Hepatocyte (in vitro differentiated cells): Measurements from ENCODE around the gene EFL1. TPM values are rescaled to one million over a fixed set of nuclear protein-coding genes. Genes with fewer than 3 reads are reported as not detected.
"Not testable (repeated sequence)": the region's sequence is repeated elsewhere in the genome, so short reads cannot be mapped to it uniquely, and the experiment has no call there.

Experiments
- DNase-seq: peaks from one replicate; pipeline ENCODE4 v3.0.0-alpha.2; 2016; ENCODE audit warnings: low spot score
- H2AFZ ChIP-seq: fragments of 200-600 bp; sonication (generic); 2 replicates; pipeline ENCODE4 v1.6.0; 2016; ENCODE audit warnings: antibody characterized with exemption, mild to moderate bottlenecking
- H3K27ac ChIP-seq: fragments of 200-600 bp; sonication (generic); 2 replicates; pipeline ENCODE4 v1.5.1; 2016; ENCODE audit warnings: mild to moderate bottlenecking
- H3K27me3 ChIP-seq: fragments of 200-600 bp; sonication (generic); 2 replicates; pipeline ENCODE4 v1.6.1; 2016
- H3K36me3 ChIP-seq: fragments of 200-600 bp; sonication (generic); replicated peaks from 2 replicates; pipeline ENCODE4 v1.5.1; 2016; ENCODE audit warnings: low read depth; ENCODE audit not compliant: insufficient read depth
- H3K4me1 ChIP-seq: fragments of 200-600 bp; sonication (generic); 2 replicates; pipeline ENCODE4 v1.5.1; 2016; ENCODE audit warnings: mild to moderate bottlenecking, moderate library complexity; ENCODE audit not compliant: insufficient read depth
- H3K4me2 ChIP-seq: fragments of 200-600 bp; sonication (generic); 2 replicates; pipeline ENCODE4 v1.6.0; 2016
- H3K4me3 ChIP-seq: fragments of 200-600 bp; sonication (generic); 2 replicates; pipeline ENCODE4 v1.5.1; 2016; ENCODE audit warnings: mild to moderate bottlenecking
- H3K79me2 ChIP-seq: fragments of 200-600 bp; sonication (generic); 2 replicates; pipeline ENCODE4 v1.6.0; 2017; ENCODE audit warnings: mild to moderate bottlenecking
- H3K9me2 ChIP-seq: fragments of 200-600 bp; sonication (generic); replicated peaks from 2 replicates; pipeline ENCODE4 v1.6.0; 2017; ENCODE audit warnings: mild to moderate bottlenecking; ENCODE audit not compliant: insufficient read depth
- H3K9me3 ChIP-seq: fragments of 200-600 bp; sonication (generic); 2 replicates; pipeline ENCODE4 v1.5.1; 2016; ENCODE audit warnings: low read depth, mild to moderate bottlenecking
- H4K20me1 ChIP-seq: fragments of 200-600 bp; sonication (generic); 2 replicates; pipeline ENCODE4 v1.6.0; 2016; ENCODE audit warnings: mild to moderate bottlenecking; ENCODE audit not compliant: insufficient read depth, poor library complexity, severe bottlenecking
- CTCF ChIP-seq: fragments of 200-600 bp; sonication (generic); IDR thresholded peaks from 2 replicates; pipeline ENCODE4 v1.5.1; 2016; ENCODE audit warnings: antibody characterized with exemption, mild to moderate bottlenecking; ENCODE audit not compliant: poor library complexity
- EZH2 ChIP-seq: fragments of 200-600 bp; sonication (generic); IDR thresholded peaks from 2 replicates; pipeline ENCODE4 v1.6.1; 2016; ENCODE audit warnings: antibody characterized with exemption, mild to moderate bottlenecking, borderline replicate concordance
- EZH2phosphoT487 ChIP-seq: fragments of 200-600 bp; sonication (generic); IDR thresholded peaks from one replicate; pipeline ENCODE4 v1.6.1; 2018; ENCODE audit warnings: antibody characterized with exemption, mild to moderate bottlenecking, low read depth, moderate library complexity; ENCODE audit not compliant: unreplicated experiment, severe bottlenecking
- WGBS: methylation state at CpG from one replicate; pipeline ENCODE4 v1.1.6; 2016; ENCODE audit warnings: low lambda C conversion rate; ENCODE audit errors: missing lambda C conversion rate; 5-methylcytosine and 5-hydroxymethylcytosine counted together
- polyA plus RNA-seq: library from polyadenylated mRNA; unstranded; fragments of >200 nt; fragmentation: Nextera tagmentation; extraction: Ambion mirVana; gene quantifications from 2 replicates; pipeline ENCODE4 v1.2.1, GENCODE V29; 2016
- total RNA-seq: library from RNA; depleted of rRNA; stranded (reverse); fragments of >200 nt; gene quantifications from 2 replicates; pipeline ENCODE4 v1.2.3, GENCODE V29; 2014

The EFL1 gene
- total and polyA plus RNA-seq, 2 experiments from 2014 or later: 11.6 to 19.0 TPM

- 50% methylated on average over 2 of the region's 2 CpGs for WGBS
- no peaks in the 10 kb centered on the region for H3K79me2 ChIP-seq
- no peak overlapping the region for H3K4me3 ChIP-seq
- H3K9me3 ChIP-seq: no peaks in the 10 kb centered on the region
- peak overlapping the region; percentile 45 for H3K4me2 ChIP-seq
- no peaks in the 10 kb centered on the region for H4K20me1 ChIP-seq
- peaks cover 6% of the 10 kb centered on the region for H3K4me1 ChIP-seq
- peak overlapping the region; percentile 27 for H3K27ac ChIP-seq
- no peaks in the 10 kb centered on the region for H3K36me3 ChIP-seq
- peak; percentile 4 for DNase-seq
- no peaks in the 10 kb centered on the region for H3K9me2 ChIP-seq
- H3K27me3 ChIP-seq: no peaks in the 10 kb centered on the region
- no peak overlapping the region for H2AFZ ChIP-seq
- TF ChIP-seq EZH2phosphoT487: no peak
- no peak for TF ChIP-seq EZH2
- no peak for TF ChIP-seq CTCF
Measured at GRCh38 chr15:82231842-82232241, 30.7 kb downstream of the EFL1 start.

GRCh38 chr15:82231233-82231632 lies 31.3 kb downstream of the EFL1 start:
- TF ChIP-seq EZH2: no peak
- no peak for TF ChIP-seq CTCF
- TF ChIP-seq EZH2phosphoT487: no peak
- no peaks in the 10 kb centered on the region for H4K20me1 ChIP-seq
- H3K36me3 ChIP-seq: no peaks in the 10 kb centered on the region
- no peaks in the 10 kb centered on the region for H3K79me2 ChIP-seq
- H2AFZ ChIP-seq: no peak overlapping the region
- no peak for DNase-seq
- whole genome bisulfite sequencing: 63% methylated on average over 2 of the region's 2 CpGs
- H3K9me2 ChIP-seq: no peaks in the 10 kb centered on the region
- no peak overlapping the region for H3K4me3 ChIP-seq
- peaks cover 6% of the 10 kb centered on the region for H3K4me1 ChIP-seq
- no peaks in the 10 kb centered on the region for H3K9me3 ChIP-seq
- H3K4me2 ChIP-seq: no peak overlapping the region
- H3K27me3 ChIP-seq: no peaks in the 10 kb centered on the region
- peak overlapping the region; percentile 27 for H3K27ac ChIP-seq

- no peaks in the 10 kb centered on the region for H4K20me1 ChIP-seq
- no peak for DNase-seq
- H3K79me2 ChIP-seq: no peaks in the 10 kb centered on the region
- no peaks in the 10 kb centered on the region for H3K9me3 ChIP-seq
- H3K27me3 ChIP-seq: no peaks in the 10 kb centered on the region
- no peak overlapping the region for H2AFZ ChIP-seq
- no peaks in the 10 kb centered on the region for H3K9me2 ChIP-seq
- WGBS: 82% methylated on average over 1 of the region's 1 CpG
- no peaks in the 10 kb centered on the region for H3K36me3 ChIP-seq
- no peak overlapping the region for H3K4me2 ChIP-seq
- TF ChIP-seq EZH2 (no peak), EZH2phosphoT487 (no peak), CTCF (no peak)
- H3K27ac ChIP-seq: no peak overlapping the region
- H3K4me3 ChIP-seq: no peak overlapping the region
- H3K4me1 ChIP-seq: peaks cover 6% of the 10 kb centered on the region
Measured at GRCh38 chr15:82228750-82229149, 33.8 kb downstream of the EFL1 start.

GRCh38 chr15:82221535-82221934 lies 41.0 kb downstream of the EFL1 start:
- H2AFZ ChIP-seq, H3K27me3 ChIP-seq, H4K20me1 ChIP-seq, H3K79me2 ChIP-seq, H3K9me2 ChIP-seq, H3K9me3 ChIP-seq, H3K4me2 ChIP-seq, H3K36me3 ChIP-seq, H3K4me3 ChIP-seq, H3K27ac ChIP-seq, H3K4me1 ChIP-seq: not testable (repeated sequence)
- peak; percentile 28 for DNase-seq
- peak; percentile 35 for TF ChIP-seq CTCF
- 84% methylated on average over 2 of the region's 2 CpGs for WGBS

- not testable (repeated sequence) for H3K4me3 ChIP-seq, H3K36me3 ChIP-seq, H3K27me3 ChIP-seq, DNase-seq, H4K20me1 ChIP-seq, H3K79me2 ChIP-seq, H3K27ac ChIP-seq, H3K9me2 ChIP-seq, H3K4me2 ChIP-seq, H3K9me3 ChIP-seq, H2AFZ ChIP-seq, H3K4me1 ChIP-seq
- WGBS: 93% methylated on average over 2 of the region's 2 CpGs
Measured at GRCh38 chr15:82216092-82216491, 46.4 kb downstream of the EFL1 start.

- H3K4me2 ChIP-seq, DNase-seq, H3K9me2 ChIP-seq, H2AFZ ChIP-seq, H3K4me1 ChIP-seq, H3K9me3 ChIP-seq, H3K79me2 ChIP-seq, H3K4me3 ChIP-seq, H3K27ac ChIP-seq, H4K20me1 ChIP-seq, H3K27me3 ChIP-seq, H3K36me3 ChIP-seq: not testable (repeated sequence)
Measured at GRCh38 chr15:82212201-82212600, 50.3 kb downstream of the EFL1 start.
